Measurements from ENCODE around the gene DGCR8.

The DGCR8 gene

GRCh38 chr22:20135265-20135664 is 55.2 kb downstream of the DGCR8 start:
- peak; percentile 87 for DNase-seq
- no peaks in the 10 kb centered on the region for H3K9me3 ChIP-seq
- TF ChIP-seq, protein P1, sequence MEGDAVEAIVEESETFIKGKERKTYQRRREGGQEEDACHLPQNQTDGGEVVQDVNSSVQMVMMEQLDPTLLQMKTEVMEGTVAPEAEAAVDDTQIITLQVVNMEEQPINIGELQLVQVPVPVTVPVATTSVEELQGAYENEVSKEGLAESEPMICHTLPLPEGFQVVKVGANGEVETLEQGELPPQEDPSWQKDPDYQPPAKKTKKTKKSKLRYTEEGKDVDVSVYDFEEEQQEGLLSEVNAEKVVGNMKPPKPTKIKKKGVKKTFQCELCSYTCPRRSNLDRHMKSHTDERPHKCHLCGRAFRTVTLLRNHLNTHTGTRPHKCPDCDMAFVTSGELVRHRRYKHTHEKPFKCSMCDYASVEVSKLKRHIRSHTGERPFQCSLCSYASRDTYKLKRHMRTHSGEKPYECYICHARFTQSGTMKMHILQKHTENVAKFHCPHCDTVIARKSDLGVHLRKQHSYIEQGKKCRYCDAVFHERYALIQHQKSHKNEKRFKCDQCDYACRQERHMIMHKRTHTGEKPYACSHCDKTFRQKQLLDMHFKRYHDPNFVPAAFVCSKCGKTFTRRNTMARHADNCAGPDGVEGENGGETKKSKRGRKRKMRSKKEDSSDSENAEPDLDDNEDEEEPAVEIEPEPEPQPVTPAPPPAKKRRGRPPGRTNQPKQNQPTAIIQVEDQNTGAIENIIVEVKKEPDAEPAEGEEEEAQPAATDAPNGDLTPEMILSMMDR (IDR thresholded peaks at IDR 0.05; ENCODE audit: low read depth, low read length), result no peak
- H3K4me1 ChIP-seq, result peaks cover 35% of the 10 kb centered on the region
- H3K36me3 ChIP-seq, result peaks cover 10% of the 10 kb centered on the region
- no peak overlapping the region for H3K4me3 ChIP-seq (ENCODE audit: low read depth, low read length)
- no peaks in the 10 kb centered on the region for H3K27me3 ChIP-seq

DNA sequence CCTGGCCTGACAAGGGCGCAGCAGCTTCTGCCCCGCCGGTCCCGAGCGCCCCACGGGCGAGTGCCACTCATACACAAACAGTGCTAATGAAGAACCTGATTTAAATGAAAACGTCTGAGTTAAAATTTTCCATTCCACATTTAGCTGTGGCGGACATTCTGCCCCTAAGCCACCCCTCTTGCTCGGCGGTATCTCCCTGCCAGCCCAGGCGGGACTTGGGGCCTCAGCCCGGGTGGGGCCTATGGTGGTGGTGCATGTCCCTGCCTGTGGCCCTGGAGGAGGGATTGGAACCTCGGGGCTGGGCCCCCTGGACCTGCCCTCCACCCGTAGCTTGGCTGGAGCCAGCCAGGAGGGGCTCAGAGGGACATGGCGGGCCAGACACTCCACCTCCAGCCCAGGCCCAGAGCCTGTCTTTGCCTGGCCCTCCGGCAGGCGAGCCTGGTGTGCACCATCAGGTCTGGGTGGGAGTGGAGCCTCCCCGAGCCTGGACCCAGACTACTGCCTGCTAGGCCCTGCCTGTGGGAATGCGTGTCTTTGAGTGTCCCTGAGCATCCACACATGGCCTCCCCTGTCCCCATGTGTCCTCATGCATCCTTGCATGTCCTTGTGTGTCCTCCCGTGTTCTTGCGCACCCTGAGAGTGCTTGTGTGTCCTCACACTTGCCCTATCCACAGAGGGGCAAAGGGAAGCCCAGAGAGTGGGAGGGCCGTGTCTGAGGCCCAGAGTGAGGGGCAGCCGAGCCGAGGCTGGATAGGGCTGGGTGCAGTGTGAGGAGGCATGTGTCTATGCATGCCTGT is 56.0 kb downstream of the DGCR8 start:
- H3K27me3 ChIP-seq, result no peaks in the 10 kb centered on the region
- H3K4me1 ChIP-seq, result peaks cover 35% of the 10 kb centered on the region
- TF ChIP-seq, protein P1 (IDR thresholded peaks at IDR 0.05; ENCODE audit: low read depth, low read length), result no peak
- H3K4me3 ChIP-seq (ENCODE audit: low read depth, low read length), result no peak overlapping the region
- no peaks in the 10 kb centered on the region for H3K9me3 ChIP-seq
- peaks cover 14% of the 10 kb centered on the region for H3K36me3 ChIP-seq
- no peak for DNase-seq

- peaks cover 35% of the 10 kb centered on the region for H3K4me1 ChIP-seq
- H3K27me3 ChIP-seq, result no peaks in the 10 kb centered on the region
- H3K36me3 ChIP-seq, result peaks cover 19% of the 10 kb centered on the region
- no peak overlapping the region for H3K4me3 ChIP-seq (ENCODE audit: low read depth, low read length)
- DNase-seq, result no peak
- TF ChIP-seq, protein P1 (IDR thresholded peaks at IDR 0.05; ENCODE audit: low read depth, low read length), result no peak
- no peaks in the 10 kb centered on the region for H3K9me3 ChIP-seq
These were observed 56.5 kb downstream of the DGCR8 start for GRCh38 chr22:20136603-20136873.

DNA sequence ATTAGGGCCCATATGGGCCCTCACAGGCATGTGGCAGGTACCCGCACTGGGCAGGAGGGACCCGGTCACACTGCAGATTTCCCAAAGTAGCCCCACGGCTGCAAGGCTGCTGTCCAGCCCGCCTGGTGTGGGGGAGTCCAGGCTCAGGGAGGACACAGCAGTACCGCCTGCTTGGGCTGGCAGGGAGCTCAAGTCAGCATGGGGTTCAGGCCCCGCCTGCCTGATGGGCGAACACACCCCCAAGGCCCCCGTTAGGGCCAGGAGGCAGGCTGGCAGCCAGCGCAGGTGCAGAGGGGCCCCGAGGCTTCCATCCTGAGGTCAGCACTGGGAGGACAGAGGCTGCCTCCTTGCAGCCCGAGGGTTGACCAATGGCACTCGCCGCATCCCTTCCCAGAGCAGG is 57.1 kb downstream of the DGCR8 start:
- Histone ChIP-seq H3K9me3 (no peaks in the 10 kb centered on the region), H3K36me3 (peaks cover 22% of the 10 kb centered on the region), H3K4me3 (ENCODE audit: low read depth, low read length) (no peak overlapping the region), H3K4me1 (peaks cover 35% of the 10 kb centered on the region), H3K27me3 (no peaks in the 10 kb centered on the region)
- TF ChIP-seq, protein P1 (IDR thresholded peaks at IDR 0.05; ENCODE audit: low read depth, low read length), result no peak
- DNase-seq, result no peak

- DNase-seq, result no peak
- no peak overlapping the region for H3K4me3 ChIP-seq (ENCODE audit: low read depth, low read length)
- H3K9me3 ChIP-seq, result no peaks in the 10 kb centered on the region
- no peaks in the 10 kb centered on the region for H3K27me3 ChIP-seq
- peaks cover 22% of the 10 kb centered on the region for H3K36me3 ChIP-seq
- peaks cover 35% of the 10 kb centered on the region for H3K4me1 ChIP-seq
- TF ChIP-seq, protein P1 (IDR thresholded peaks at IDR 0.05; ENCODE audit: low read depth, low read length), result no peak
These were observed 57.8 kb downstream of the DGCR8 start for GRCh38 chr22:20137671-20138416.

- H3K27me3 ChIP-seq, result no peaks in the 10 kb centered on the region
- no peaks in the 10 kb centered on the region for H3K9me3 ChIP-seq
- DNase-seq, result no peak
- no peak overlapping the region for H3K4me3 ChIP-seq (ENCODE audit: low read depth, low read length)
- TF ChIP-seq, protein P1 (IDR thresholded peaks at IDR 0.05; ENCODE audit: low read depth, low read length), result no peak
- peaks cover 25% of the 10 kb centered on the region for H3K36me3 ChIP-seq
- peaks cover 35% of the 10 kb centered on the region for H3K4me1 ChIP-seq
These were observed 58.3 kb downstream of the DGCR8 start for GRCh38 chr22:20138417-20138738.
